Choroid plexus epithelial cell (primary cell): ENCODE measurements around the gene DDX3X.
"Not testable (repeated sequence)": the region's sequence is repeated elsewhere in the genome, so short reads cannot be mapped to it uniquely, and the experiment has no call there.

Source experiments
- DNase-seq: peaks from one replicate; pipeline ENCODE4 v3.0.0-alpha.2; 2010; ENCODE audit warnings: low read depth
- H3K4me3 ChIP-seq: 2 replicates; pipeline ENCODE4 v1.5.1; 2011; ENCODE audit warnings: low read depth, mild to moderate bottlenecking, control low read depth, low read length, moderate library complexity
- TF ChIP-seq, protein P1 (sequence below): conservative IDR thresholded peaks from 2 replicates; pipeline ENCODE4 v1.5.1; 2011; ENCODE audit warnings: low read depth, mild to moderate bottlenecking, control low read depth, inconsistent platforms, low read length, moderate library complexity

Gene DDX3X

DNA sequence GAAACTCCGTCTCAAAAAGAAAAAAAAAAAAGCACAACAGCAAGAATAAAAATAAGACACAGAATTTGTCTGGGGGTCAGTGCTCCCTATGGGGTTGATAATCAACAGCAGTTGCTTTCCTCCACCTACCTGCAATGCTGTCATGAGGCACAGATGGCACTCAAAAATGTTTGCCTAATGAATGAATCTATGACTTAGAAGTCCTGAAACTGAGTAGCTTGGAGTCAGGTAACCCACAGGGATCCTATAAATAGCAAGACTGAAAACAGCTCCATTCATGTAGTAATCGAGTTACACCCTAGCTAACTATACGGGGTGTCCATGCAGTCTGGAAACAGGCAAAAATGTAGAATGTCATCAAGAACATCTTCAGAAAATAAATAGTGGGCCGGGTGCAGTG lies 19.8 kb upstream of the DDX3X start:
- no peak for DNase-seq
- H3K4me3 ChIP-seq: no peak overlapping the region
- TF ChIP-seq, protein P1, sequence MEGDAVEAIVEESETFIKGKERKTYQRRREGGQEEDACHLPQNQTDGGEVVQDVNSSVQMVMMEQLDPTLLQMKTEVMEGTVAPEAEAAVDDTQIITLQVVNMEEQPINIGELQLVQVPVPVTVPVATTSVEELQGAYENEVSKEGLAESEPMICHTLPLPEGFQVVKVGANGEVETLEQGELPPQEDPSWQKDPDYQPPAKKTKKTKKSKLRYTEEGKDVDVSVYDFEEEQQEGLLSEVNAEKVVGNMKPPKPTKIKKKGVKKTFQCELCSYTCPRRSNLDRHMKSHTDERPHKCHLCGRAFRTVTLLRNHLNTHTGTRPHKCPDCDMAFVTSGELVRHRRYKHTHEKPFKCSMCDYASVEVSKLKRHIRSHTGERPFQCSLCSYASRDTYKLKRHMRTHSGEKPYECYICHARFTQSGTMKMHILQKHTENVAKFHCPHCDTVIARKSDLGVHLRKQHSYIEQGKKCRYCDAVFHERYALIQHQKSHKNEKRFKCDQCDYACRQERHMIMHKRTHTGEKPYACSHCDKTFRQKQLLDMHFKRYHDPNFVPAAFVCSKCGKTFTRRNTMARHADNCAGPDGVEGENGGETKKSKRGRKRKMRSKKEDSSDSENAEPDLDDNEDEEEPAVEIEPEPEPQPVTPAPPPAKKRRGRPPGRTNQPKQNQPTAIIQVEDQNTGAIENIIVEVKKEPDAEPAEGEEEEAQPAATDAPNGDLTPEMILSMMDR: no peak

DNA sequence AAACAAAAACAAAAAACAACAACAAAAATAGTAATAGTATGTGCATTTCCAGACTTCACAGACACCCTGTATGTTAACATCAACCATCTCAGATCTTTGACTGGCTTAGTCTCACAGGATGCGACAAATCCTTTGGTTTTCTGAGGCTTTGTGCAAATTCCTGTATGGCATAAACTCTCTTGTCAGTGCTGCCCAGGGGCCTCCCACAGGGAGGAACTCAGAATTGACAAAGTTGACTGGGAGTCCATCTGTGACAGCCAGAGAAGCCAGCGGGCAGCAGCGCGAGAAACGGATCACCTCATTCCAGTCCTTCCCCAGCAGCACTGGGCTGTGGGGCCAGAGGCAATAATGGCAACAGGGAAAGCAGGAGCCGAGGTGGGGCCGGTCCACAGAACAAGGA lies 19.1 kb upstream of the DDX3X start:
- no peak overlapping the region for H3K4me3 ChIP-seq
- TF ChIP-seq, protein P1: no peak
- DNase-seq: no peak

DNA sequence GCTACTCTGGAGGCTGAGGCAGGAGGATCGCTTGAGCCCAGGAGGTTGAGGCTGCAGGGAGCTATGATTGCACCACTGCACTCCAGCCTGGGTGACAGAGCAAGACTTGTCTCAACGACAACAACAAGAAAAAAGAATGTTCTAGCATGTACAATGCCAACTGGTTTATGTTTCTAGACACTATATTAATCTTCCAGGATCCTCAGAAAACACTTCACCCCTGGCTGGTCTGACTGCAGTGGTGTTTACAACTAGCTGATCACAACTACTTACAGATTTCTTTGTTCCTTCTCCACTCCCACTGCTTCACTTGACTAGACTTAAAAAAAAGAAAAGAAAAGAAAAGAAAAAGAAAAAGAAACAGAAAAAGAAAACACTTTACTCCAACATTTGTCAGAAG lies 17.7 kb upstream of the DDX3X start:
- H3K4me3 ChIP-seq, DNase-seq: not testable (repeated sequence)

DNA sequence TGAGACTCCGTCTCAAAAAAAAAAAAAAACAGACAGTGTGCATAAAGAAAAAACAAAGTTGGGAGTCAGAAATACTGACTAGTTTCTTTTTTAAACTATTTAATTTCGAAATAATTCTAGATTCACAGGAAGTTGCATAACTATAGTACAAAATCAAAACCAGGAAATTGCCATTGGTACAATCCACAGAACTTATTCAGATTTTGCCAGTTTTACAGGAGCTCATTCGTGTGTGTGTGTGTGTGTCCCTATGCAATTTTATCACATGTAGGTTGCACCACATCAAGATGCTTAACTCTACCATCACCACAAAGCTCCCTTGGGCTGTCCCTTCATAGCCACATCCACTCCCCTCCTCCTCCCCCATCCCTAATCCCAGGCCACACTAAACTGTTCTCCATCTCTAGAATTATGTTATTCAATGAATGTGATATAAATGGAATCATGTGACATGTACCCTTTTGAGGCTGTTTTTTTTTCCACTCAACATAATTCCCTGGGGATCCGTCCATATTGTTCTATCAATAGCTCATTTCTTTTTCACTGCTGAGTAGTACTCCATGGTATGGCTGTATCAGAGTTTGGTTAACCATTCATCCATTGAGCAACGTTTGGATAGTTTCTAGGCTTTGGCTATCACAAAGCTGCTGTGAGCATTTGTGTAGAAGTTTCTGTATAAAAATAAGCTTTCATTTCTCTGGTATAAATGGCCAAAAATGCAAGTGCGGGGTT lies 16.3 kb upstream of the DDX3X start:
- peak; percentile 41 for DNase-seq
- TF ChIP-seq, protein P1: no peak
- H3K4me3 ChIP-seq: no peak overlapping the region

DNA sequence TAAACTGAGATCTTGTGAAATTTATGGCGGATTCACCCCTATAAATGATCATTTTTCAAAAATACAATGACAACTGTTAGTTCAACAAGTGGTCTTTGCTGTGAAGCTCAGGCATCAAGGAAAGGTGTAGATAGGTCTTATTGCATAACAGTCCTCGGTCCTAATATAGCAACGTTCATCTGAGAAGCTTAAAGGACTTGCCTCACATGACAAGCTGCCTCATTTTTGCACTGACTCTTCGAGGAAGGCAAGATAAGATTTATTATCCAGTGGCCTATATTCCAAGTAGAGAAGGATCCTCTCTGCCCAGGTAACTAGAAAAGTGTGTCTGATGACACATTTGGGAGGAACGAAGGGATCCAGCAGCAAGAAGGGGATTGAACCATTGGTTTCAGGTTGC lies 13.6 kb upstream of the DDX3X start:
- H3K4me3 ChIP-seq: no peak overlapping the region
- TF ChIP-seq, protein P1: no peak
- no peak for DNase-seq

DNA sequence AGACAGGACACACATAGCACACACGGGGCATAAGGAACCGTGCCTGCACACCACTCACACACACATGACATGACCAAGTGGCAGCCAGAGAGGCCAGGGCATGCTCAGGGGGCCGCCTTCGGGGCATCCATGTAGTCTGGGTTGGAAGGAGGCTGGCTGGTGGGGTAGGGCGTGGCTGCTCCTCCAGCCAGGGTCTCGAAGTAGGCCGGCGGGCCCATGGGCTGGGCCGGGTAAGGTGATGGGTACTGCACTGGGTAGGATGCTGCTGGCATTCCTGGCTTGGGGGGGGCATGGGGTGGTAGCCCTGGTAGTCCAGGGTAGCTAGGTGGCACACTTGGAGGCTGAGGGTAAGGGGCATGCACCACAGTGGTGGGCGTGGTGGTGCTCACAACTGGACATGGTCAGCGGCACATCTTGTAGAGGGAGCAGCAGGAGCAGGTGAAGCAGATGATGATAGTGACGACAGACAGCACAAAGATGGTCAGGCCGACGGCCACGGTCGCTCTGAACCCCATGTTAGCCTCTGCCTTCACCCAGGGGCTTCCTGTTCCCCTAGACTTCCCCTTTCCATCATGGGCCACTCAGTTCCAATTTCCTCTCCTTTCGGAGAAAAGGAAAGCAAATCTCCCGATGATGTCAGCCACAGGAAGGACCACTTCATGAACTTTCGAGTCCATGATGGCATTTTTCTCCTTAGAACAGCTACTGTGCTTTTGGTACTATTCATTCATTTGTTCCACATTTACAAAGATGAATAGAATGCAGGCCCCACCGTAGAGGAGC lies 10.9 kb upstream of the DDX3X start:
- TF ChIP-seq, protein P1: no peak
- no peak for DNase-seq

DNA sequence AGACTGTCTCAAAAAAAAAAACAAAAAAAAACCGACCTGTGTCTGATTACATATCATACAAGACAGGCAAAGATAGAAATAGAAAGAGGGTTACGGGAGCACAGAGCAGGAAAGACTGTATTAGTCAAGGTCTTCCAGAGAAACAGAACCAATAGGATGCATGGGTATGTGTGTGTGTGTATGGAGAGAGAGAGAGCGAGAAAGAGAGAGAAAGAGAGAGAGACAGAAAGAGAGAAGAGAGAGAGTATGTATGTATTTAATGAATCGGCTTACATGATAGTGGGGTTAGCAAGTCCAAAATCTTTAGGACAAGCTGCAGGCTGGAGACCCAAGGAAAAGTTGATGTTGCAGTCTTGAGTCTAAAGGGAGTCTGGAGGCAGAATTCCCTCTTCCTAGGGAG lies 7.5 kb upstream of the DDX3X start:
- no peak overlapping the region for H3K4me3 ChIP-seq
- TF ChIP-seq, protein P1: no peak
- no peak for DNase-seq

More for the DNA sequence above, 10.9 kb upstream of the DDX3X start:
- no peak overlapping the region for H3K4me3 ChIP-seq
